ENCODE measurements around the gene LRRC8A.
"Not testable (repeated sequence)": the region's sequence is repeated elsewhere in the genome, so short reads cannot be mapped to it uniquely, and the experiment has no call there.

The LRRC8A gene

GRCh38 chr9:128920381-128921058 is 38.6 kb downstream of the LRRC8A start, which contains the start of gene PHYHD1:
PHYHD1 (plus strand) TSS chr9:128920982; CDS start chr9:128922324, 1,342 bp downstream.
- no peak for DNase-seq (ENCODE audit: low read depth in 2 of 2)

GRCh38 chr9:128921881-128922763 is 40.2 kb downstream of the LRRC8A start:
- DNase-seq (ENCODE audit: low read depth in 2 of 2): no peak

GRCh38 chr9:128923493-128923883 is 41.6 kb downstream of the LRRC8A start:
- no peak for DNase-seq (ENCODE audit: low read depth in 2 of 2)

- no peak for DNase-seq (ENCODE audit: low read depth in 2 of 2)
Observed at GRCh38 chr9:128927731-128928411, 45.9 kb downstream of the LRRC8A start.

GRCh38 chr9:128928624-128929023 is 46.7 kb downstream of the LRRC8A start:
- no peak for DNase-seq (ENCODE audit: low read depth in 2 of 2)

GRCh38 chr9:128929560-128929959 is 47.6 kb downstream of the LRRC8A start:
- DNase-seq (ENCODE audit: low read depth in 2 of 2): no peak

- DNase-seq (ENCODE audit: low read depth in 2 of 2): no peak
Observed at GRCh38 chr9:128933731-128934130, 51.8 kb downstream of the LRRC8A start.

- DNase-seq (ENCODE audit: low read depth in 2 of 2): no peak
Observed at GRCh38 chr9:128936171-128936865, 54.4 kb downstream of the LRRC8A start.

GRCh38 chr9:128937310-128938165 is 55.6 kb downstream of the LRRC8A start:
- no peak for DNase-seq (ENCODE audit: low read depth in 2 of 2)

GRCh38 chr9:128940271-128940921 is 58.5 kb downstream of the LRRC8A start:
- DNase-seq (ENCODE audit: low read depth in 2 of 2): no peak

- no peak for DNase-seq (ENCODE audit: low read depth in 2 of 2)
Observed at GRCh38 chr9:128940946-128941755, 59.2 kb downstream of the LRRC8A start.

GRCh38 chr9:128943832-128944620 is 62.1 kb downstream of the LRRC8A start:
- no peak for DNase-seq (ENCODE audit: low read depth in 2 of 2)

GRCh38 chr9:128944966-128945365 is 63.0 kb downstream of the LRRC8A start:
- DNase-seq (ENCODE audit: low read depth in 2 of 2): not testable (repeated sequence)

- DNase-seq (ENCODE audit: low read depth in 2 of 2): no peak
Observed at GRCh38 chr9:128945798-128946501, 64.0 kb downstream of the LRRC8A start.

GRCh38 chr9:128946571-128947276 is 64.8 kb downstream of the LRRC8A start:
- no peak for DNase-seq (ENCODE audit: low read depth in 2 of 2)

- peak in 1 of 2 donors; percentile 4 for DNase-seq (ENCODE audit: low read depth in 2 of 2)
Observed at GRCh38 chr9:128947277-128947526, 65.3 kb downstream of the LRRC8A start.

GRCh38 chr9:128947527-128948301 is 65.8 kb downstream of the LRRC8A start, which contains the start of the genes DOLK and NUP188:
DOLK (minus strand) TSS chr9:128947603; CDS start chr9:128947303, 300 bp downstream.
NUP188 (plus strand) TSS chr9:128947699; CDS start chr9:128947720, 21 bp downstream.
- DNase-seq (ENCODE audit: low read depth in 2 of 2): peak; percentile 95 to 96

All from stimulated activated CD8-positive, alpha-beta memory T cell treated with anti-CD3 and anti-CD28 coated beads, Interleukin-15, amount 100 ng/mL, for 48 hours (primary cell).